Hepatocyte (in vitro differentiated cells): ENCODE data around the gene CRYM.

Experiments
- CTCF ChIP-seq: fragments of 200-600 bp; sonication (generic); IDR thresholded peaks from 2 replicates; pipeline ENCODE4 v1.5.1; 2016; ENCODE audit warnings: antibody characterized with exemption, mild to moderate bottlenecking; ENCODE audit not compliant: poor library complexity
- EZH2 ChIP-seq: fragments of 200-600 bp; sonication (generic); IDR thresholded peaks from 2 replicates; pipeline ENCODE4 v1.6.1; 2016; ENCODE audit warnings: antibody characterized with exemption, mild to moderate bottlenecking, borderline replicate concordance

- TF ChIP-seq CTCF (no peak), EZH2 (no peak)
Measured at GRCh38 chr16:21223787-21224186, 54.3 kb downstream of the CRYM start.
